A549 (cell line): ENCODE results near the gene TAMM41. TPM values are rescaled to one million over a fixed set of nuclear protein-coding genes. Genes with fewer than 3 reads are reported as not detected.

Source experiments
- ATAC-seq, 2 experiments: fragments of 200-7000 bp in 1 of 2; fragments of >200 bp in 1 of 2; cut with Nextera tagmentation in 1 of 2; cut with Tn5 transposase in 1 of 2; 3 replicates each; pipeline versions ENCODE4 v1.8.0 to v1.9.1; 2018 to 2020; ENCODE audit warnings: mild to moderate bottlenecking in 1 of 2, moderate library complexity in 1 of 2
- CTCF ChIA-PET: fragments of 300-600 bp; sonication (Branson Sonifier 250); formaldehyde crosslinking; extraction: SDS; loops from one replicate; lab custom pipeline; 2021; ENCODE audit warnings: antibody characterized with exemption, inconsistent platforms; lab: Yijun Ruan, JAX
- POLR2A ChIA-PET: fragments of 350-600 bp; formaldehyde crosslinking; extraction: SDS; loops from one replicate; lab custom pipeline; 2021; ENCODE audit warnings: antibody characterized with exemption, inconsistent platforms; lab: Yijun Ruan, JAX
- DNase-seq, 2 experiments: peaks; one replicate each; pipeline versions ENCODE4 v3.0.0 to v3.0.0-alpha.2; 2011 to 2016; ENCODE audit warnings: low read depth in 1 of 2, low spot score in 1 of 2
- FAIRE-seq: peaks from 2 replicates; lab custom pipeline; 2011; peaks lifted over from hg19 to GRCh38; lab: Jason Lieb, UNC
- H3K27ac ChIP-seq, 2 experiments: fragments of >200 bp; sonication (Bioruptor Twin); formaldehyde crosslinking; 3 replicates each; pipeline ENCODE4 v1.5.1; 2016 to 2017
- H3K4me1 ChIP-seq: fragments of >200 bp; sonication (Bioruptor Twin); formaldehyde crosslinking; 3 replicates; pipeline ENCODE4 v1.6.1; 2016
- H3K4me2 ChIP-seq: fragments of >200 bp; sonication (Bioruptor Twin); formaldehyde crosslinking; 3 replicates; pipeline ENCODE4 v1.6.1; 2016
- H3K4me3 ChIP-seq: fragments of >200 bp; sonication (Bioruptor Twin); formaldehyde crosslinking; 3 replicates; pipeline ENCODE4 v1.5.1; 2016
- H3K9me3 ChIP-seq: fragments of >200 bp; sonication (Bioruptor Twin); formaldehyde crosslinking; 3 replicates; pipeline ENCODE4 v1.6.1; 2016
- BCL3 ChIP-seq: fragments of >200 bp; sonication (Bioruptor Twin); formaldehyde crosslinking; IDR thresholded peaks from 3 replicates; pipeline ENCODE4 v1.6.1; 2016
- CBX2 ChIP-seq: fragments of 200-600 bp; sonication (generic); IDR thresholded peaks from 2 replicates; pipeline ENCODE4 v1.6.1; 2016; ENCODE audit warnings: low read depth, mild to moderate bottlenecking, borderline replicate concordance
- CBX8 ChIP-seq: fragments of 200-600 bp; sonication (generic); IDR thresholded peaks from 2 replicates; pipeline ENCODE4 v1.6.1; 2016
- CHD2 ChIP-seq: fragments of 150-350 bp; IDR thresholded peaks from 2 replicates; pipeline ENCODE4 v1.6.1; 2014; ENCODE audit warnings: low read length; ENCODE audit not compliant: partially characterized antibody
- EHF ChIP-seq: fragments of 250-450 bp; sonication (Bioruptor Pico); IDR thresholded peaks from 2 replicates; pipeline ENCODE4 v1.5.0; 2020; ENCODE audit warnings: mild to moderate bottlenecking
- ELK1 ChIP-seq: fragments of 150-350 bp; IDR thresholded peaks from 2 replicates; pipeline ENCODE4 v1.6.1; 2014; ENCODE audit warnings: low read depth, mild to moderate bottlenecking, low read length
- EP300 ChIP-seq, 2 experiments: fragments of >200 bp; sonication (Bioruptor Twin); formaldehyde crosslinking; IDR thresholded peaks; 2 replicates in 1 of 2; 3 replicates in 1 of 2; pipeline ENCODE4 v1.6.1; 2016 to 2017
- ESRRA ChIP-seq: fragments of 150-350 bp; IDR thresholded peaks from 2 replicates; pipeline ENCODE4 v1.6.1; 2014; ENCODE audit warnings: mild to moderate bottlenecking, low read length, borderline replicate concordance
- FOSL2 ChIP-seq, 2 experiments: fragments of 450-650 bp in 1 of 2; fragments of >200 bp in 1 of 2; sonication (Bioruptor Twin) in 1 of 2; formaldehyde crosslinking; IDR thresholded peaks; 2 replicates each; pipeline versions ENCODE4 v1.5.0 to v1.6.1; 2016 to 2020; ENCODE audit warnings: mild to moderate bottlenecking in 1 of 2, moderate library complexity in 1 of 2
- GATA3 ChIP-seq: IDR thresholded peaks from 2 replicates; pipeline ENCODE4 v1.6.1; 2012; ENCODE audit warnings: borderline replicate concordance
- HDAC2 ChIP-seq: fragments of 200-600 bp; sonication (generic); IDR thresholded peaks from 2 replicates; pipeline ENCODE4 v1.6.1; 2016
- HES2 ChIP-seq: fragments of >200 bp; sonication (Bioruptor Twin); formaldehyde crosslinking; IDR thresholded peaks from 2 replicates; pipeline ENCODE4 v1.6.1; 2016
- HEYL ChIP-seq: fragments of 250-450 bp; sonication (Bioruptor Pico); IDR thresholded peaks from 2 replicates; pipeline ENCODE4 v1.8.0; 2021; ENCODE audit warnings: mild to moderate bottlenecking, moderate library complexity
- JUNB ChIP-seq: fragments of >200 bp; sonication (Bioruptor Twin); formaldehyde crosslinking; IDR thresholded peaks from 2 replicates; pipeline ENCODE4 v1.6.1; 2016
- MAFK ChIP-seq: fragments of 450-650 bp; IDR thresholded peaks from 2 replicates; pipeline ENCODE4 v1.6.1; 2014; ENCODE audit not compliant: partially characterized antibody
- MAZ ChIP-seq: fragments of 150-350 bp; IDR thresholded peaks from 2 replicates; pipeline ENCODE4 v1.6.1; 2014; ENCODE audit warnings: antibody characterized with exemption, low read depth, low read length, borderline replicate concordance
- NFE2L2 ChIP-seq: fragments of 150-350 bp; conservative IDR thresholded peaks from 2 replicates; pipeline ENCODE4 v1.6.1; 2014; ENCODE audit warnings: low read length
- NPAS2 ChIP-seq: fragments of 250-450 bp; sonication (Bioruptor Pico); IDR thresholded peaks from 2 replicates; pipeline ENCODE4 v1.8.0; 2022; ENCODE audit warnings: mild to moderate bottlenecking, moderate library complexity, borderline replicate concordance
- PBX3 ChIP-seq: IDR thresholded peaks from 2 replicates; pipeline ENCODE4 v1.6.1; 2012
- POLR2A ChIP-seq: IDR thresholded peaks from 2 replicates; pipeline ENCODE4 v1.6.1; 2012; ENCODE audit warnings: mild to moderate bottlenecking, low read length
- POLR2AphosphoS2 ChIP-seq: conservative IDR thresholded peaks from 2 replicates; pipeline ENCODE4 v1.6.1; 2012; ENCODE audit warnings: low read length, improper control_type of control experiment, inconsistent platforms
- RAD21 ChIP-seq, 2 experiments: fragments of >200 bp in 1 of 2; sonication (Bioruptor Twin) in 1 of 2; formaldehyde crosslinking in 1 of 2; IDR thresholded peaks in 1 of 2; conservative IDR thresholded peaks in 1 of 2; 2 replicates in 1 of 2; 3 replicates in 1 of 2; pipeline ENCODE4 v1.6.1; 2012 to 2018; ENCODE audit warnings: inconsistent platforms in 1 of 2
- RARB ChIP-seq: fragments of 250-450 bp; sonication (Bioruptor Pico); IDR thresholded peaks from 2 replicates; pipeline ENCODE4 v1.8.0; 2021; ENCODE audit warnings: mild to moderate bottlenecking, moderate library complexity
- RFX5 ChIP-seq: fragments of 450-650 bp; IDR thresholded peaks from 2 replicates; pipeline ENCODE4 v1.7.1; 2014; ENCODE audit warnings: antibody characterized with exemption, mild to moderate bottlenecking, moderate library complexity
- RNF2 ChIP-seq: fragments of 200-600 bp; sonication (generic); IDR thresholded peaks from 2 replicates; pipeline ENCODE4 v1.6.1; 2016; ENCODE audit warnings: low read depth, mild to moderate bottlenecking, antibody characterized with exemption, moderate library complexity, borderline replicate concordance
- SMC3 ChIP-seq: fragments of >200 bp; sonication (Bioruptor Twin); formaldehyde crosslinking; IDR thresholded peaks from 3 replicates; pipeline ENCODE4 v1.6.1; 2018; ENCODE audit warnings: inconsistent platforms
- TFCP2L1 ChIP-seq: fragments of 250-450 bp; sonication (Bioruptor Pico); IDR thresholded peaks from 2 replicates; pipeline ENCODE4 v1.5.0; 2021; ENCODE audit warnings: mild to moderate bottlenecking
- USF2 ChIP-seq: fragments of 450-650 bp; IDR thresholded peaks from 2 replicates; pipeline ENCODE4 v1.6.1; 2014; ENCODE audit warnings: antibody characterized with exemption
- ZFP36 ChIP-seq: fragments of 450-650 bp; IDR thresholded peaks from 2 replicates; pipeline ENCODE4 v1.6.1; 2014; ENCODE audit warnings: borderline replicate concordance; ENCODE audit not compliant: partially characterized antibody
- ZNF302 ChIP-seq: fragments of 250-450 bp; sonication (Bioruptor Pico); IDR thresholded peaks from 2 replicates; pipeline ENCODE4 v1.9.0; 2021; ENCODE audit warnings: inconsistent platforms, mild to moderate bottlenecking, moderate library complexity
- WGBS: methylation state at CpG from one replicate; pipeline ENCODE4 v1.1.6; 2017; ENCODE audit errors: missing lambda C conversion rate; 5-methylcytosine and 5-hydroxymethylcytosine counted together
- polyA plus RNA-seq, 4 experiments: library from polyadenylated mRNA; depleted of rRNA in 3 of 4; stranded (reverse); fragments of >200 nt; fragmentation: RNase III in 1 of 4; extraction: RNeasy Plus Mini Kit Qiagen cat#74134 plus additional on column Dnase treatment in 1 of 4; gene quantifications; 2 replicates in 3 of 4; 3 replicates in 1 of 4; pipeline ENCODE4 v1.2.3, GENCODE V29; 2011 to 2017

Gene TAMM41
- polyA plus RNA-seq, 2 of the 4 experiments (the other 2 are of a cell fraction), result 16.1 to 17.5 TPM

GRCh38 chr3:11826628-11827265, 19.9 kb downstream of the TAMM41 start:
- Histone ChIP-seq H3K9me3 (no peaks in the 10 kb centered on the region), H3K4me3 (no peak overlapping the region), H3K4me1 (no peaks in the 10 kb centered on the region), H3K27ac (no peak overlapping the region), H3K4me2 (no peak overlapping the region)
- ChIA-PET CTCF (interaction anchor here (0.9 to 3.2 kb wide), 3 partner anchors 9 to 447 kb away, joined by 3 to 17 read pairs (median 4); no protein-coding TSS in a partner anchor), POLR2A (no interaction called here)
- TF ChIP-seq ELK1, result no peak
- TF ChIP-seq ESRRA, result no peak
- TF ChIP-seq EP300 (IDR thresholded peaks at IDR 0.05), result no peak
- TF ChIP-seq RAD21 (conservative IDR thresholded peaks at IDR 0.05 in 1 of 2, IDR thresholded peaks at IDR 0.05 in 1 of 2), result no peak
- TF ChIP-seq RNF2, result no peak
- TF ChIP-seq MAFK, result no peak
- no peak for TF ChIP-seq SMC3
- TF ChIP-seq HEYL (CRISPR knock-in tag), result no peak
- no peak for TF ChIP-seq MAZ
- no peak for TF ChIP-seq EHF
- no peak for TF ChIP-seq NFE2L2
- no peak for TF ChIP-seq USF2
- TF ChIP-seq POLR2A, result no peak
- TF ChIP-seq JUNB, result no peak
- TF ChIP-seq GATA3, result no peak
- TF ChIP-seq HES2, result no peak
- TF ChIP-seq NPAS2 (CRISPR knock-in tag), result no peak
- TF ChIP-seq BCL3, result no peak
- FAIRE-seq, result no peak
- no peak for DNase-seq
- ATAC-seq, result no peak
- WGBS, result 85% methylated on average over 1 of the region's 1 CpG

GRCh38 chr3:11825301-11825700, 21.4 kb downstream of the TAMM41 start:
- Histone ChIP-seq H3K9me3 (no peaks in the 10 kb centered on the region), H3K27ac (no peak overlapping the region), H3K4me3 (no peak overlapping the region), H3K4me1 (no peaks in the 10 kb centered on the region), H3K4me2 (no peak overlapping the region)
- no peak for DNase-seq
- no peak for FAIRE-seq
- TF ChIP-seq FOSL2 (IDR thresholded peaks at IDR 0.05), result no peak
- TF ChIP-seq FOSL2 (CRISPR knock-in tag; IDR thresholded peaks at IDR 0.05), result no peak
- TF ChIP-seq PBX3, result no peak
- TF ChIP-seq ZFP36, result no peak
- TF ChIP-seq USF2, result no peak
- no peak for TF ChIP-seq RARB (CRISPR knock-in tag)
- no peak for TF ChIP-seq MAFK
- no peak for TF ChIP-seq CHD2
- no peak for TF ChIP-seq EP300 (IDR thresholded peaks at IDR 0.05)
- no peak for TF ChIP-seq TFCP2L1 (CRISPR knock-in tag)
- no peak for TF ChIP-seq SMC3
- no peak for TF ChIP-seq CBX8
- TF ChIP-seq NFE2L2, result no peak
- no peak for TF ChIP-seq HDAC2
- TF ChIP-seq ZNF302 (CRISPR knock-in tag), result no peak
- TF ChIP-seq RFX5, result no peak
- no peak for TF ChIP-seq POLR2AphosphoS2
- TF ChIP-seq CBX2, result no peak
- TF ChIP-seq HES2, result no peak
- WGBS, result 89% methylated on average over 5 of the region's 5 CpGs
- ATAC-seq, result no peak
- POLR2A ChIA-PET, result no interaction called here
- CTCF ChIA-PET, result interaction anchor here (1.2 to 3.2 kb wide), 2 partner anchors 21 to 446 kb away, joined by 3 to 17 read pairs; partner anchors contain the start of gene TAMM41
